NK-92 (cell line): ENCODE results near the gene FRS3.
"Not testable (repeated sequence)": the region's sequence is repeated elsewhere in the genome, so short reads cannot be mapped to it uniquely, and the experiment has no call there.

Experiments
- DNase-seq: peaks from one replicate; lab custom pipeline; 2025; ENCODE audit not compliant: unreplicated experiment; lab: John Stamatoyannopoulos, UW

FRS3 gene, protein sequence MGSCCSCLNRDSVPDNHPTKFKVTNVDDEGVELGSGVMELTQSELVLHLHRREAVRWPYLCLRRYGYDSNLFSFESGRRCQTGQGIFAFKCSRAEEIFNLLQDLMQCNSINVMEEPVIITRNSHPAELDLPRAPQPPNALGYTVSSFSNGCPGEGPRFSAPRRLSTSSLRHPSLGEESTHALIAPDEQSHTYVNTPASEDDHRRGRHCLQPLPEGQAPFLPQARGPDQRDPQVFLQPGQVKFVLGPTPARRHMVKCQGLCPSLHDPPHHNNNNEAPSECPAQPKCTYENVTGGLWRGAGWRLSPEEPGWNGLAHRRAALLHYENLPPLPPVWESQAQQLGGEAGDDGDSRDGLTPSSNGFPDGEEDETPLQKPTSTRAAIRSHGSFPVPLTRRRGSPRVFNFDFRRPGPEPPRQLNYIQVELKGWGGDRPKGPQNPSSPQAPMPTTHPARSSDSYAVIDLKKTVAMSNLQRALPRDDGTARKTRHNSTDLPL

DNA sequence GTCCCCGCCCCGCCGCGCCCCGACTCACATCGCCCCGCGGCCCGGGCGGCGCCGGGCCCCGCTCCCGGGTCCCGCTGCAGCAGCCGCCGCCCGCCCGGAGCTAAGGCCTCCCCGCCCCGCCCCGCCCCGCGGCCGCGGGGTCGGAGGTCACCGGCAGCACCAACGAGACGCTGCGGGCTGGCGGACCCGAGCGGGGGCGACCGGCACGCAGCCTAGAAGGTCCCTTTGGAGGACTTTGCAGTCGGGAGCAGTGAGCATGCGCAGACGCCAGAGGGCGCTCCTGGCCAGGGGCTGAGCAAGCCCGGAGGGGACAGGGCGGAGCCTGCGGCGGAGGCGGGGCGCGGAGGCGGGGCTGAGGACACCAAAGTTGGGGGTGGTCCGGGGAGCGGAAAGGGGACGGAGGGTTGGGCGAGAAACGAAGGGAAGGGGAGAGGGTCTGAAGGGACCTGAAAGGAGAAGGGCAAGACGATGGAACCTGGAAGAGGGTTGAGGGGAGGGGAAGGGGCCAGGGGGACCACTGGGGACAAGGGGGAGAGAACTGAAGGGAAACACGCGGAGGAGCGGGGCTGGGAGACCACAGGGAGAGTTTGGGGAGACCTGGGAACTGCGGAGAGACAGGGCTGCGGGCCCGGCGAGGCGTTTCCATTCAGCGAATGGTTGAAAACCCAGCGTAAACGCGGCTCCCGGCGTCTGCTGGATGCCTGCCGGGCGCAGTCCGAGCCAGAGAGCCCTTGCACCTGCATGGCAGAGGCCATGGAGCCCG, at the start of gene FRS3:
FRS3 (minus strand) TSS at position 113 of the 763 bp plus-strand sequence. CDS start 2,913 bp downstream, outside the sequence.
- peak; percentile 89 for DNase-seq

DNA sequence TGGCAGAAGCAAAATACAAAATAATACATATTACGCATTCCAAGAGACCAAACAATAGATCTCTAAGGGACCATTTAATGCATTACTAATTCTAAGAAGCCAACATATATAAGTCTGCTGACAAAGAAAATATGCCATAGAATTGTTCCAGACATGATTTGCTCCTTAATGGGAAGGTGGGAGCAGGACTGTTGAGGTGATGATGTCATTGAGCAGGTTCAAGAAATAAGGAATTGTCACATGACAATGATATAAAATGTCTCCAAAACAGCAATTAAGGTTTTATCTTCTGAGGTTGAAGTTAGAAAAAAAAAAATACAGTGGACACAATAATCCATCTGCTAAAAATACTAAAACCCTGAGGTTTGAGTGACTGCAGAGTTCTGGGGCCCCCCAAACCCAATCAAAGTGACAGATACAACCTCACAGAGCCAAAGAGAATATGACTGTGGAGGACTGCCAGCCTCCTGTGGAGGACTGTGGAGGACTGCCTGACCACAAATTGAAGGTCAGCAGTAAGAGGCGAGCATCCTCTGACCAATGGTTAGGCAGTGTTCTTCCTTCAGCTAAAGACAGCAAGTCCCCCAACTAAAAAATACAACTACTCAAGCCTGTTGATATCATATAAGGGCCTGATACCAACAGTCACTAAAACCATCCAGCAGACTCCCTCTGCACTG, 46.8 kb upstream of the FRS3 start:
- no peak for DNase-seq

DNA sequence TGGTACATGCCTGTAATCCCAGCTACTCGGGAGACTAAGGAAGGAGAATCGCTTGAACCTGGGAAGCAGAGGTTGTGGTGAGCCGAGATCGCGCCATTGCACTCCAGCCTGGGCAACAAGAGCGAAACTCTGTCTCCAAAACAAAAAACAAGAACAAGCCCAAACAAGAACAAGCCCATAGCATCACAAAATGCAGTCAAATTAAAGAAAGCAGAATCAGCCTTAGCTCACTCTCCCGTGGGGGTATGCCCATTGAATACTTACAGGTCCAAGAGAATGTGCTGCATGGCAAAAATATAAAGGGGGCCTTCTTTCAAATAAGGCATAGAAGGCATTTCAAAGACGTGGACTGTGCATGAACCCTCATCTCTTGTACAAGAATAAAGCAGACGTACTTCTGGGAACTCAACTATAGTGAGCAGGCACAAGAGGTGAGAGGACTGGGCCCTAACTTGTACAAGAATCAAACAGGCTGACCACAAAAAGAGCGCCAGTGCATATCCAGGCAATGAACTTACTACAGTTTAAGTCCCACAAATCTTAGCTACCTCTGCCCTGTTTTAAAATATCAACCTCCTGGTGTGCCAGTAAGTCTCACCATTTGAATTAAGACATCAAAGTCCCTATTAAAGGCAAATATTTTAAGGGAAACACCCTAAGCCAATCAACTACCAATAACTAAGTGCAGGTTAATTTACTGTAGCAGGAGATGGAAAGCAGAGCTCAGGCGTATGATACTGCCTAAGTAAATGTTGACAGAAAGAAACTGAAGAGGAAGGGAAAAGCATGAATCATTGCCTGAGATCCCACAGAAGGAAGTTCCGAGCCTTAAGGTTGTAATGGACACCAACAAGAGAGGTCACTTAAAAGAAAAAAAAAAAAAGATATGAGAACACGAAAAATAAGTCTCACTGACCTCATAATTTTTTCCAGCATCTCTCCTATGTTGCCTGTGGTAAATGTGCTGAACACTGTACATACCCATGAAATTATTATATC, 45.2 kb upstream of the FRS3 start:
- DNase-seq: no peak

DNA sequence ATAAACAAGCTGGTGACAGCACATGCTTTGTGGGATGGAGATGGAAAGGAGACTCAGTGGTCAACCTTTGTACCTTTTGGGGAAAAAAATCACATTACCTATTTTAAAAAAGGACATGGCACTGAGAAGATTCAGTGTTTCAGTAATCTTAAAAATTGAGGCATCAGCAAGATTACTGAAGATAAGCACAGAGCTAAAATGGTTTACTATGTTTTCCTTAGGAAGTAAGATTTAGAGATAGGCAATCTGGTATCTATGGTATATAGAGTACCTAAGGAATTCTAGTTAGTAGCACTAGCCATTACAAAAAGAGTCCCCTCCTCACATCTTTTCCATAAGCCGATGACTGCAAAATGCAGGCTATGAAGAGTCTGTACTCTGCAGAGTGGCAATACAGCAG, 43.5 kb upstream of the FRS3 start:
- no peak for DNase-seq

DNA sequence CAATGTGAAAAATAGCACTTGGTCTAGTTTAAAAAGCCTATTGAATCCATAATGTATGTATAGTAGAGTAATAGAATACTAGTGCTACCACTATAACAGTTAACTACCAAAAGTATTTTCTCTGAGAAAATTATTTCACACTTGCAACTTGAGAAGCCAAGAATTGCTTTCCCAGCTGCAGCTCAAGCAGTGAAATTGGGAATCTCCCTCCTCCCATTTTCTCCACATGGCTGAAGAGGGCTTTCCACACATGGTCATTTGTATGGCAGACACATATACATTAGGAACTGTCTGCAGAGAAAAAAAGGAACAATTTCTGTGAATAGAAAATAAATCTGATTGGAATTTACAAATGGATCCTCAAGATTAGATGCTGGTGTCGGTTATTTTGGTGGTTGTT, 42.3 kb upstream of the FRS3 start:
- DNase-seq: no peak

DNA sequence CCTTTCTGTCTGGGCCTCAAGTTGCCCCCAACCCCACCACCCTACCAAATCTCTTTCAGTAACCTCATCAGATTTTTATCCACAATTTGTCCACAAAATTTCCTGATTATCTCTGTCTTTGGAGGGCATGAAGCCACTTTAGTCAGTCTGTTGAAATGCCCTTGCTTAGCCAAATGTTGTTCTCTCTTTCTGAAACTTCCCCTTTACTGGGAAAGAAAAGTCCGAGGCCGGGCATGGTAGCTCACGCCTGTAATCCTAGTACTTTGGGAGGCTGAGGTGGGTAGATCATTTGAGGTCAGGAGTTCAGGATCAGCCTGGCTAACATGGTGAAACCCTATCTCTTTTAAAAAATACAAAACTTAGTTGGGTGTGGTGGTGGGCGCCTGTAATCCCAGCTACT, 41.6 kb upstream of the FRS3 start:
- DNase-seq: no peak

DNA sequence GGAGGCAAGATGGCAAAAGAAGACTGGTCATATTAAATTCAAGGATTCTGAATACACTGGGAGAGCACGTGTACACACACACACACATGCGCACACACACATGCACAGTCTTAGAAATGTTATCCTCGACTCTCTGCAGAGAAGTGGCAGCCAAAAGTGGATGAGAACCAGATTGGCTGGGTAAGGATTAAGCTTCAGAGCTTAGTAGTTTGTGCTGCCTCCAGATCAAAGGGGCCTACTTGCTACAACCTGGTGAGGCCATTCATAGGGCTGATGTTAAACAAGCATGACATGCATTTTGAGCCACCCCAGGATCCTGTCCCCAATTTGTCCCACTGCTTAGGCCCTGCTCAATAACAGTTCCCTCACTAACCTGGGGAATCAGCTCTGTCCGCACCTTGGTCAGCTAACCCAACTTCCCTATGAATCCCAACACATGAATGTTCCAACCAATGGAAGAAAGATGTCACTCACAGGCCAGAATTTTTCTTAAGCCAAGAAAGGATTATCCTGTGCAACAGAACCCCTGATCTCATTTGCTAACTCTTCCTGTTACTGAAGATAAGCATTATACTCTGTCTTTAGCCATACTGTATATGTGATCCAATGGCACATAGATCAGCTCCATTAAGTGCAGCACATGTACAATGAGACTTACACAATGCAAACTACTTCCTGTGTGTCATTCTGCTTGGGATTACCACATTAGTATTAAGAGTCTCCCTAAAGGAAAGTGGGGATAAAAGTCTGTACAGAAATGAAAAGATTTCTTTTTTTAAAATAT, 38.8 kb upstream of the FRS3 start:
- no peak for DNase-seq

DNA sequence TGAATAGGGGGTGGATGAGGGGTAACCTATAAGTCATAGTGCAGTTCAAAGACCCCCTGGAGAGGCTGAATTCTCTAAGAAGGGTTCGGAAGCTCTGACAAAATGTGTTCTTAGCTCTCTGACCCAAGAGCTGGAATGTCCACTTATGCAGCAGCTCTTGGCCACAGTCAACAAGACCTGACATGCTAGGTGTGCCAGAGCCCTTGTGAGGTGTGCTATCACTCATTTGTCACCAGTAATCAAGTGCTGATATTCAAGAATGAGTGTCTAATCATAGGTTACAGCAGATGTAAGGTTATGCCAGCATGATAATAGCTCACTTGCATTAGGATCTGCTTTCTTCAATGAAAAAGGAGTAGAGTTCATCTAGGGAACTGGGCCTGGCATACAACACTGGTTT, 35.9 kb upstream of the FRS3 start:
- no peak for DNase-seq

DNA sequence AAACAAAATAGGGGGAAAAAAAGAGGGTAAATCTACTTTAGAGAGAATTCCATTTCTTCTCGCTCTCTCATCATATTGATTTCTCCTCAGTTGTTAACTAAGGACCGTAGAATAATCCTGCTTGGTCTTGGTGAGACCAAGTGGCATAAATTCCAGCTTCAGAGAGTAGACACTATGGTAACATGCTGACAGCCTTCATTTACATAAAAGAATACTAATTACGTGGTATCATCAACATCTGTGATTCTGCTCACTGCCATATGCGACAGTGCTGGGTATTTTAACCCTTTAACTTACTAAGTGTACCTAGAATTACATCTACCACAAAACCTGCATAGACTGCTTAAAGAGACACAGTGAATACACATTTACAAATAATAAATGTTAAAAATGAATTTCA, 34.9 kb upstream of the FRS3 start:
- no peak for DNase-seq

DNA sequence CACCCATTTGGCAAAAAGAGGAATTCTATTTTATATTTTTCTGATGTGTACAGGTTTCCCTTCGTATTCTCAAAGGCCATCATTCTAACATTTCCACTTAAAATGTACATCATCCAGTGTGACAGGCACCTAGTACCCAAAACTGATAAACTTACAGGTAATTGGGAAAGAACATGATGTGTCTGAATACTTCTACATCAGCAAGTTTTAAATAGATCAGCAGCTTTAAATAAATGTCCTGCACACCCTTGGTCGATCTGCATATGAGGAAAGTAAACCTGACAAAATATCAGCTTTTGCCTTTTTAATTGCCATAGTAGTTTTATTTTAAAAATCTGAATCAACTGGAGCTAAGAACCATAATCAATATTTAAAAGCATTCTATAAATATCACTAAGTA, 34.3 kb upstream of the FRS3 start:
- DNase-seq: no peak

DNA sequence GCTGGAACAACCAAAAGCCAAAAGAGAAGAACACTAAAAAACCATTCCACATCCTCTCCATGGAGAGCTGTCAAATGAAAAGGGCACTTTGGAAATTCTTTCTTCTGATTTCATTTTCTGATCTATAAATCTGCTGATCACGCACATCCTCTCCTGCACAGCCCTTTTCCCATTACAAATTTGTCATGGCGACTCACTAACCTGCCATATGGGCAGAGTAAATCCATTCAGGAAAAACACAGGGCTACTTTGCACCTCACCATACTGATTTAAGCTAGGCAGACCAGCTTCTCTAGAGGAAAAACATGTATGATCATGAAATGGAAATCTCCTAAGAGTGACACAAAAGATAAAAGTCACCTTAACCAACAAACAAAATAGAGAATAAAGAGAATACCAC, 33.8 kb upstream of the FRS3 start:
- DNase-seq: no peak

DNA sequence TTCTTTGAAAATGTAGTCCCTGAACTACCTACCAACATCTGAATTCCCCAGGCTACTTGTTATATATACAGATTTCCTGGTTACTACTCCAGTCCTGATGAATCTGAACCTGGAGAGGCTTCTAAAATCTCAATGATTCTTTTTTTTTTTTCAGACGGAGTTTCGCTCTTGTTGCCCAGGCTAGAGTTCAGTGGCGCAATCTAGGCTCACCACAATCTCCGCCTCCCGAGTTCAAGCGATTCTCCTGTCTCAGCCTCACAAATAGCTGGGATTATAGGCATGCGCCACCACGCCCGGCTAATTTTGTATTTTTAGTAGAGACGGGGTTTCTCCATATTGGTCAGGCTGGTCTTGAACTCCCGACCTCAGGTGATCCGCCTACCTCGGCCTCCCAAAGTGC, 32.2 kb upstream of the FRS3 start:
- DNase-seq: not testable (repeated sequence)

DNA sequence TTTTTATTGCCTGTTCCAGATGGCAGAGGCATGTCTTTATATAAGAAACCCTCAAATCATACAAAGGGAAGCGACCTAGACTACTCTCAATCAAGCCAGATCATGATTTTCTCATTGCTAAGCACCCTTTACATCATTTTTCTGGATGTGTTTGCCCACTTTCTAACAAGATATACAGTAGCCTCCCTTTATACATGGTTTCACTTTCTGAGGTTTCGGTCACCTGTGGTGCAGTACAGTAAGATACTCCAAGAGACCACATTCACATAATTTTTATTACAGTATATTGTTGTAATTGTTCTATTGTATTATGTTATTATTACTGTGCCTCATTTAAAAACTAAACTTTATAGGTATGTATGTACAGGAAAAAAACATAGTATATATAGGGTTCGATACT, 31.4 kb upstream of the FRS3 start:
- DNase-seq: no peak

DNA sequence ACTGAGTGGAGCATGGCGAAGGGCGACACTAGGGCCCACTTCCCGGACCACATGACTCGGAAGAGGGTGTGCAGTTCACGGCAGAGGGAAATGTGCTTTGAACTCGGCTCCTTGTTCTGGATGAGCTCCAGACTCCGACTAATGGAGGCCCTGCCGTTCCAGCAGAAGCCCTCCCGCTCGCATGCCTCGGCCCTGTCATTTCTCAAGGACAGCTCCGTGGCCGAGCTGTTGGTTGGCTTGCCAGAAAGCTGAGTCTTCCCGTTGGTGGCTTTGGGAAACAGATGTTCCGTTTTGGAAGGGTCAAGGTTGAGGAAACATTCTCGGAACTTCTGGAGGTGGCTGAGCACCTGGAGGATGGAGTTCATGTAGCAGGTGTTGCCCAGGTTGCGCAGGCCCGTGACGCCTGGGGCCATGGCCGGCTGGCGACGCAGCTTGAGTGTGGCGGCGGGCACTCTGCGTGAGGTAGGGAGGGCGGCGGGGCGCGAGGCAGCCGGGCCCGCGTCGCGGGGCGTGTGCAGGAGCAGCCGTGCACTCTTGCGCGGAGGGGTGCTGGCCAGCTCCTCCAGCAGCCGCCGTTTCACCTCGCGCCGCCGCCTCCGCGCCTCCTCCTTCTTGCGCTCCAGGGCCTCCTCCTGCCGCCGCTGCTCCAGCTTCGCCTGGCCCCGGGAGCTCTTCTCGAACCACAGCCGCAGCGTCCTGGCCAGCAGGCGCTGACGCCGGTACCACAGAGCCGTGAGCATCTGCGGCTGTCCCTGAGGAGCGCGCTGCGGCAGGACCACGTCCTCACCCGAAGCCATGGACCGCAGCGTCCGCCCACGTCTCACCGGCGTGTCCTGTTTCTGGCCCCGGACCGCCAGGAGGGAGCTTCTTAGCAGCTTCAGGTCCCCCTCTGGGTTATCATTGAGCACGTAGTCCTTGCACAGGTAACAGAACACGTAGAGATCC, 26.4 kb upstream of the FRS3 start:
- no peak for DNase-seq

DNA sequence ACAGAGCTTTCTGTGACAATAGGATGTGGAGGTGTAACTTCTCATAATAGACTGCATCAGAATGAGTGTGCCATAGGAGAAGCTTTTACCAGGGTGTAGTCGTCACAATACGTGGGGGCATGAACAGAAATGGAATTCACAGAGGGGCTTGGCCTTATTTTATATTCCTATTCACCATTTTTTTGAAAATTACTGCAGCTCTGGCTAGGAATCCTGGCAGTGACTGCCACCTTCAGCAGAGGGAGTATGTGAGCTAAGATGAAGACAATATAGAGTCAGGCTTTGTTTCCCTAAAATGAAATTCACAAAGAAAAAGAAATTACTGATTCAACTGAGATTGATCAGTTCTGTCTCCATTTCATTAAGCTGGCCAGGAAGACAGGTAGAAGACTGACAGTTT, 21.7 kb upstream of the FRS3 start:
- DNase-seq: no peak

DNA sequence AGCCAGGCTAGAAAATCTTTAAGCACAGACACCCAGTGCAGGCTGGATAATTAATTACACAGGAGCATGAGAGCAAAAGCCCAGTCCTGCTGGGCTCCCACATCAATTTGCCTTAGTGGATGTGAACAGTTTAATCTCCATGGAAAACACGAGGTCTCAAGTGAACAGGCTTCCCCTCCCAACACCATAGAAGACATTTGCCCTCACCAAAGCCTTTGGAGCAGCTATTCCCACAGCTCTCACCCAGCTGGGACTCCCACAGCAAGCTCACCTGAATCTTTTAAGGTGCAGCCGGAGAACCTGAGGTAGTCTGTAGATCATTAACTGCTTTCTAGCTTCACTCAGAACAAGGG, 19.8 kb upstream of the FRS3 start:
- no peak for DNase-seq

DNA sequence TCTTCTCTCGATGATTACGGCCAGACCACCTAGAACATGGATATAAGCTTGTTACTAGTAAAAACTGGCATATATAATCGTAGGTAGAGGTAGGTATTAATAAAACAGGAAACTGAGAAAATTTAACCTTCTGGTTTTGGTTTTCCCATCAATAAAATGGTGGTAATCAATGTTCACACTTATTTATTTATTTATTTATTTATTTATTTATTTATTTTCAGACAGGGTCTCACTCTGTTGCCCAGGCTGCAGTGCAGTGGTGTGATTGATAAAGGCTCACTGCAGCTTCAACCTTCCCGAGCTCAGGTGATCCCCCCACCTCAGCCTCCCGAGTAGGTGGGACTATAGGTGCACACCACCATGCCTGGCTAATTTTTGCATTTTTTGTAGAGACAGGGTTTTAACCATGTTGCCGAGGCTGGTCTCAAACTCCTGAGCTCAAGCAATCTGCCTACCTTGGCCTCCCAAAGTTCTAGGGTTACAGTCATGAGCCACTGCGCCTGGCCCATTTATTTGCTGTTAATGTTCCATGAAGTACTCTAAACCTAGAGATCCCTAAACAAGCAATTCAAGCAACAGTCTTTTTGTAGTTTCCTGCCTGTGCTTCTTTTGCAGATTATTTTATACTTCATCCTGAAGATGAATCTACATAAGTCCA, 19.3 kb upstream of the FRS3 start:
- DNase-seq: no peak

DNA sequence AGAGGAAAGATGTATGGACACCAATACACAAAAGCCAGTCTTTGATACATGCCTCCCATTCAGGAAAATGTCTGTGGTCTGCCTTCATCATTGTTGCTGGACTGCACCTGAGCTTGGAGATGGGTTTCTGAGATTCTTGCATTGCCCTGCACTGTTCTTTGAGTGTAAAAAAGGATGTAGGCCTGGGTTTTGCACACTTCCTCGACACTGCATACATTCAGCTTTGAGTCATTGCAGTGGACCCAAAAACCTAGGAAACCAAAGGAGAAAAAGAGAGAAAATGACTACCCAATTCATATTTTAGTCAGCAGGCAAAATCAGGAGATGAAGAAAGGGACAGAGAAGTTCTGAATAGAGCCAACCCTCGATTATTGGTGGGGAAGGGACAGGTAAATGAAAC, 16.8 kb upstream of the FRS3 start:
- no peak for DNase-seq
